Astrocyte of the spinal cord (primary cell): Measurements from ENCODE around the gene FAM13C.

Experiments
- DNase-seq: peaks from one replicate; pipeline ENCODE4 v3.0.0; 2011; ENCODE audit warnings: low read depth, low spot score
- H3K4me3 ChIP-seq: 2 replicates; pipeline ENCODE4 v1.5.1; 2011; ENCODE audit warnings: low read depth, mild to moderate bottlenecking, low read length, moderate library complexity
- CTCF ChIP-seq: IDR thresholded peaks from 2 replicates; pipeline ENCODE4 v1.5.1; 2012; ENCODE audit warnings: low read depth, mild to moderate bottlenecking, low read length, inconsistent platforms
- in situ Hi-C: cut with HindIII; loops from 2 replicates; pipeline ENCODE4 v1.10.0; 2017; ENCODE audit warnings: low sequenced_read_pairs

Gene FAM13C

GRCh38 chr10:59381687-59382086 is 19.3 kb upstream of the FAM13C start:
- DNase-seq, result no peak
- no peak for TF ChIP-seq CTCF
- in situ Hi-C loops, result no loop called here
- H3K4me3 ChIP-seq, result no peak overlapping the region

- in situ Hi-C loops, result no loop called here
Measured at GRCh38 chr10:59376846-59377245, 14.5 kb upstream of the FAM13C start.

GRCh38 chr10:59375990-59376389 is 13.6 kb upstream of the FAM13C start:
- no peak for DNase-seq
- in situ Hi-C loops, result no loop called here
- H3K4me3 ChIP-seq, result no peak overlapping the region
- TF ChIP-seq CTCF, result no peak

More at GRCh38 chr10:59376846-59377245, 14.5 kb upstream of the FAM13C start:
- DNase-seq, result no peak
- TF ChIP-seq CTCF, result no peak
- no peak overlapping the region for H3K4me3 ChIP-seq

GRCh38 chr10:59374916-59375315 is 12.6 kb upstream of the FAM13C start:
- TF ChIP-seq CTCF, result no peak
- in situ Hi-C loops, result no loop called here
- no peak for DNase-seq
- no peak overlapping the region for H3K4me3 ChIP-seq

GRCh38 chr10:59373071-59373470 is 10.7 kb upstream of the FAM13C start:
- no peak for TF ChIP-seq CTCF
- no peak overlapping the region for H3K4me3 ChIP-seq
- in situ Hi-C loops, result no loop called here
- DNase-seq, result no peak

GRCh38 chr10:59372543-59372942 is 10.2 kb upstream of the FAM13C start:
- TF ChIP-seq CTCF, result no peak
- in situ Hi-C loops, result no loop called here
- no peak for DNase-seq
- H3K4me3 ChIP-seq, result no peak overlapping the region

GRCh38 chr10:59366290-59366689 is 3.9 kb upstream of the FAM13C start:
- no peak for DNase-seq
- H3K4me3 ChIP-seq, result no peak overlapping the region
- TF ChIP-seq CTCF, result no peak
- in situ Hi-C loops, result no loop called here
